HL-60 (cell line): ENCODE results near the gene NIPA2.

Experiments used
- DNase-seq, 2 experiments: peaks; one replicate each; pipeline ENCODE4 v3.0.0-alpha.2; 2010 to 2020; ENCODE audit warnings: low read depth in 1 of 2, low spot score in 1 of 2
- H3K27ac ChIP-seq: fragments of 250-450 bp; sonication (Bioruptor Pico); replicated peaks from 2 replicates; pipeline ENCODE4 v1.5.1; 2020; ENCODE audit warnings: mild to moderate bottlenecking, moderate library complexity
- H3K27me3 ChIP-seq: fragments of 250-450 bp; sonication (Bioruptor Pico); 2 replicates; pipeline ENCODE4 v1.5.1; 2021; ENCODE audit warnings: mild to moderate bottlenecking, moderate library complexity; ENCODE audit not compliant: insufficient read depth, poor library complexity, severe bottlenecking
- H3K4me3 ChIP-seq: replicated peaks from 2 replicates; pipeline ENCODE4 v1.5.1; 2011; ENCODE audit warnings: mild to moderate bottlenecking, control low read depth, low read length; ENCODE audit not compliant: insufficient read depth
- CTCF ChIP-seq: IDR thresholded peaks from one replicate; pipeline ENCODE4 v1.5.1; 2011; ENCODE audit warnings: low read length, control low read depth, inconsistent platforms; ENCODE audit not compliant: insufficient read depth
- GABPA ChIP-seq: IDR thresholded peaks from 2 replicates; pipeline ENCODE4 v1.6.1; 2012; ENCODE audit warnings: low read depth
- POLR2AphosphoS5 ChIP-seq: IDR thresholded peaks from 2 replicates; pipeline ENCODE4 v1.6.1; 2012; ENCODE audit warnings: low read depth
- REST ChIP-seq: IDR thresholded peaks from 2 replicates; pipeline ENCODE4 v1.6.1; 2012; ENCODE audit warnings: low read depth; ENCODE audit not compliant: insufficient replicate concordance
- SPI1 ChIP-seq: IDR thresholded peaks from 2 replicates; pipeline ENCODE4 v1.6.1; 2012; ENCODE audit warnings: low read depth, mild to moderate bottlenecking, borderline replicate concordance

NIPA2 gene

GRCh38 chr15:22823495-22824128, 14.9 kb upstream of the NIPA2 start:
- no peaks in the 10 kb centered on the region for H3K27me3 ChIP-seq
- H3K27ac ChIP-seq: no peak overlapping the region
- DNase-seq: no peak

GRCh38 chr15:22827125-22827524, 11.3 kb upstream of the NIPA2 start:
- DNase-seq: no peak
- Histone ChIP-seq H3K27me3 (no peaks in the 10 kb centered on the region), H3K4me3 (no peak overlapping the region), H3K27ac (no peak overlapping the region)
- TF ChIP-seq REST (no peak), POLR2AphosphoS5 (no peak), CTCF (no peak), GABPA (no peak), SPI1 (no peak)

More at GRCh38 chr15:22823495-22824128, 14.9 kb upstream of the NIPA2 start:
- no peak overlapping the region for H3K4me3 ChIP-seq
- no peak for TF ChIP-seq POLR2AphosphoS5
- no peak for TF ChIP-seq REST
- TF ChIP-seq SPI1: no peak
- no peak for TF ChIP-seq GABPA
- TF ChIP-seq CTCF: no peak

- no peak for DNase-seq
- Histone ChIP-seq H3K27ac (no peak overlapping the region), H3K4me3 (no peak overlapping the region), H3K27me3 (no peaks in the 10 kb centered on the region)
- TF ChIP-seq CTCF (no peak), SPI1 (no peak), POLR2AphosphoS5 (no peak), REST (no peak), GABPA (no peak)
Observed at GRCh38 chr15:22831473-22831872, 7.0 kb upstream of the NIPA2 start.
